ENCODE measurements around the gene SMARCB1.

SMARCB1 gene

GRCh38 chr22:23833017-23833751 is 46.4 kb downstream of the SMARCB1 start:
- no peak for FAIRE-seq

GRCh38 chr22:23833911-23834317 is 47.1 kb downstream of the SMARCB1 start:
- no peak for FAIRE-seq

- FAIRE-seq = no peak
Measured at GRCh38 chr22:23834406-23834792, 47.6 kb downstream of the SMARCB1 start.

GRCh38 chr22:23834793-23835483 is 48.2 kb downstream of the SMARCB1 start:
- FAIRE-seq = no peak

- FAIRE-seq = no peak
Measured at GRCh38 chr22:23835484-23836144, 48.8 kb downstream of the SMARCB1 start.

- FAIRE-seq = no peak
Measured at GRCh38 chr22:23836281-23836680, 49.5 kb downstream of the SMARCB1 start.

- no peak for FAIRE-seq
Measured at GRCh38 chr22:23836692-23837495, 50.1 kb downstream of the SMARCB1 start.

GRCh38 chr22:23837496-23837859 is 50.7 kb downstream of the SMARCB1 start:
- FAIRE-seq = no peak

GRCh38 chr22:23837911-23838680 is 51.3 kb downstream of the SMARCB1 start:
- FAIRE-seq = no peak

GRCh38 chr22:23838681-23839468 is 52.1 kb downstream of the SMARCB1 start, which contains the start of gene DERL3:
Gene DERL3 (minus strand): TSS chr22:23839006. CDS start chr22:23838987, 19 bp downstream.
- no peak for FAIRE-seq

GRCh38 chr22:23840026-23840425 is 53.3 kb downstream of the SMARCB1 start:
- no peak for FAIRE-seq

GRCh38 chr22:23841292-23841691 is 54.5 kb downstream of the SMARCB1 start:
- no peak for FAIRE-seq

- FAIRE-seq = no peak
Measured at GRCh38 chr22:23841736-23842445, 55.1 kb downstream of the SMARCB1 start.

GRCh38 chr22:23842599-23842998 is 55.8 kb downstream of the SMARCB1 start:
- FAIRE-seq = no peak

GRCh38 chr22:23844739-23845202 is 58.0 kb downstream of the SMARCB1 start:
- FAIRE-seq = no peak

- FAIRE-seq = no peak
Measured at GRCh38 chr22:23845265-23846080, 58.7 kb downstream of the SMARCB1 start.

GRCh38 chr22:23846081-23846469 is 59.3 kb downstream of the SMARCB1 start:
- FAIRE-seq = no peak

GRCh38 chr22:23847310-23847920 is 60.6 kb downstream of the SMARCB1 start:
- no peak for FAIRE-seq
